ENCODE data around the gene TRIM63.

DNA sequence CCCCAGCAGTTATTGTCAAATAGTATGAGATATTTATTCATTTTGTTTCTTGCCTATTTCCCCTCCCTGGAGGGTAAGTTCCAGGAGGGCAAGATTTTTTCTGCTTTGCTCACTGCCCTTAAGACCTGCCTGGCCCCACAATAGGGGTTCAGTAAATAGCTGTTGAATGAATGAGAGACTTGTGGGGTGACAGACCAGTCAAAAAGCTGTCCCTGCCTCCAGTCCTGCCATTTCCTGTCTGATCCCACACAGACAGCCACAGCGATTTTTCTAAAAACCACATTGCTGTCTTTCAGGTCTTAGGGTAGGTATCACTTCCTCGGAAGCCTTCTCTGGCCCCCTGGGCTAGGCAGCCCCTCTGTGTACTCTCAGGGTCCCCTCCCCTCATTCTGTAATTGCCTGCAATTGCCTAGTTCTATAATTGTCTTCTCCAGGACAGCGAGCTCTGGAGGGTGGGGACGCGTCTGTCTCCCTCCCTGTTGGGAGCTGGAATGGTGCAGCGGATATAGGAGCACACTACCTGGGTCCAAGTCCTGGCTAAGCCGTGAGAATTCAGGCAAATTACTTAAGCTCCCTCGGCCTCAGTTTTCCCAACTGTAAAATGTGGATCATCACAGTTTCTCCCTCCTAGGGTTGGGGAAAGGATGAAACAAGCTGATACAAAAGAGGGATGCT, 47.7 kb downstream of the TRIM63 start:
- TF ChIP-seq, protein P1, sequence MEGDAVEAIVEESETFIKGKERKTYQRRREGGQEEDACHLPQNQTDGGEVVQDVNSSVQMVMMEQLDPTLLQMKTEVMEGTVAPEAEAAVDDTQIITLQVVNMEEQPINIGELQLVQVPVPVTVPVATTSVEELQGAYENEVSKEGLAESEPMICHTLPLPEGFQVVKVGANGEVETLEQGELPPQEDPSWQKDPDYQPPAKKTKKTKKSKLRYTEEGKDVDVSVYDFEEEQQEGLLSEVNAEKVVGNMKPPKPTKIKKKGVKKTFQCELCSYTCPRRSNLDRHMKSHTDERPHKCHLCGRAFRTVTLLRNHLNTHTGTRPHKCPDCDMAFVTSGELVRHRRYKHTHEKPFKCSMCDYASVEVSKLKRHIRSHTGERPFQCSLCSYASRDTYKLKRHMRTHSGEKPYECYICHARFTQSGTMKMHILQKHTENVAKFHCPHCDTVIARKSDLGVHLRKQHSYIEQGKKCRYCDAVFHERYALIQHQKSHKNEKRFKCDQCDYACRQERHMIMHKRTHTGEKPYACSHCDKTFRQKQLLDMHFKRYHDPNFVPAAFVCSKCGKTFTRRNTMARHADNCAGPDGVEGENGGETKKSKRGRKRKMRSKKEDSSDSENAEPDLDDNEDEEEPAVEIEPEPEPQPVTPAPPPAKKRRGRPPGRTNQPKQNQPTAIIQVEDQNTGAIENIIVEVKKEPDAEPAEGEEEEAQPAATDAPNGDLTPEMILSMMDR (conservative IDR thresholded peaks at IDR 0.05) = no peak
- TF ChIP-seq EZH2 (IDR thresholded peaks at IDR 0.05; ENCODE audit: low read depth) = no peak

Data from PC-9 (cell line).